Lung (tissue), 12 donors: ENCODE measurements around the gene SLC9A9. TPM values are rescaled to one million over a fixed set of nuclear protein-coding genes. Genes with fewer than 3 reads are reported as not detected.

ENCODE experiments used
- ATAC-seq: fragments of 200-7000 bp; cut with Tn5 transposase; one replicate; pipeline ENCODE4 v1.9.1; 2020; ENCODE audit warnings: moderate number of reproducible peaks; ENCODE audit not compliant: insufficient read depth, low FRiP score
- DNase-seq, 3 donors: peaks; one replicate each; pipeline ENCODE4 v3.0.0-alpha.2; 2013 to 2017
- H3K27ac ChIP-seq, 2 donors: one replicate each; pipeline ENCODE4 v1.5.1; 2013; ENCODE audit warnings: mild to moderate bottlenecking in 2 of 2, moderate library complexity in 2 of 2, control low read depth in 1 of 2, inconsistent platforms in 1 of 2, low read depth in 1 of 2, low read length in 1 of 2
- H3K27me3 ChIP-seq, 3 donors: one replicate each; pipeline ENCODE4 v1.5.1; 2013; ENCODE audit warnings: low read length in 2 of 3; ENCODE audit not compliant: control insufficient read depth in 3 of 3, insufficient read depth in 3 of 3
- H3K36me3 ChIP-seq, 4 donors: one replicate each; pipeline ENCODE4 v1.5.1; 2013; ENCODE audit warnings: low read length in 4 of 4, mild to moderate bottlenecking in 1 of 4, moderate library complexity in 1 of 4; ENCODE audit not compliant: control insufficient read depth in 4 of 4, insufficient read depth in 4 of 4
- H3K4me1 ChIP-seq, 5 donors: one replicate each; pipeline ENCODE4 v1.5.1; 2013; ENCODE audit warnings: low read length in 5 of 5, mild to moderate bottlenecking in 2 of 5, moderate library complexity in 1 of 5; ENCODE audit not compliant: control insufficient read depth in 5 of 5, insufficient read depth in 5 of 5
- H3K4me3 ChIP-seq: one replicate; pipeline ENCODE4 v1.5.1; 2013; ENCODE audit warnings: mild to moderate bottlenecking, control low read depth, moderate library complexity
- H3K9ac ChIP-seq, 2 donors: one replicate each; pipeline ENCODE4 v1.5.1; 2013; ENCODE audit warnings: low read length in 2 of 2, control low read depth in 1 of 2; ENCODE audit not compliant: insufficient read depth in 1 of 2
- H3K9me3 ChIP-seq, 4 donors: one replicate each; pipeline ENCODE4 v1.5.1; 2013; ENCODE audit warnings: low read length in 3 of 4, mild to moderate bottlenecking in 1 of 4, moderate library complexity in 1 of 4; ENCODE audit not compliant: control insufficient read depth in 4 of 4, insufficient read depth in 3 of 4
- CTCF ChIP-seq: IDR thresholded peaks from 2 replicates; pipeline ENCODE4 v1.5.1; 2012; ENCODE audit warnings: mild to moderate bottlenecking; ENCODE audit errors: control extremely low read depth, extremely low read depth
- WGBS, 2 donors: extraction: QIAGEN DNeasy Blood & Tissue Kit; methylation state at CpG; one replicate each; pipeline ENCODE4 v1.1.7; 2013; 5-methylcytosine and 5-hydroxymethylcytosine counted together
- polyA plus RNA-seq, 2 donors: library from polyadenylated mRNA; stranded (reverse); fragments of 200-250 nt; gene quantifications; one replicate each; pipeline ENCODE4 v1.2.1, GENCODE V29; 2013
- total RNA-seq, 2 donors: library from RNA; depleted of rRNA in 1 of 2; stranded (reverse); fragments of >200 nt in 1 of 2; gene quantifications; one replicate each; pipeline ENCODE4 v1.2.1, GENCODE V29; 2014 to 2021
- donor health status: control.
- donor health status: control.
- donor health status: Bipolar disorder and iron deficiency.
- donor health status: healthy.
- donor health status: DM: yes; HTN: yes; CAD: no.

Gene SLC9A9
- total and polyA plus RNA-seq, 4 donors, result 2.2 to 66.3 (median 8.2) TPM

- H3K27ac ChIP-seq, result no peak overlapping the region
- no peak for TF ChIP-seq CTCF
- 93 to 100% methylated on average over 2 of the region's 2 CpGs for WGBS, 2 donors
- DNase-seq, result no peak
- no peak overlapping the region for H3K9ac ChIP-seq
- no peak for ATAC-seq
- peaks cover 0 to 40% (median 9%) of the 10 kb centered on the region in 5 donors for H3K4me1 ChIP-seq
- H3K9me3 ChIP-seq, result no peaks in the 10 kb centered on the region
- H3K4me3 ChIP-seq, result no peak overlapping the region
- H3K36me3 ChIP-seq, result no peaks in the 10 kb centered on the region
- no peaks in the 10 kb centered on the region for H3K27me3 ChIP-seq
These were observed 534.4 kb downstream of the SLC9A9 start for GRCh38 chr3:143313893-143314188.

- DNase-seq, result no peak
- no peaks in the 10 kb centered on the region for H3K9me3 ChIP-seq
- H3K4me3 ChIP-seq, result no peak overlapping the region
- H3K27ac ChIP-seq, result no peak overlapping the region
- H3K36me3 ChIP-seq, result no peaks in the 10 kb centered on the region
- H3K27me3 ChIP-seq, result no peaks in the 10 kb centered on the region
- no peak for ATAC-seq
- no peak for TF ChIP-seq CTCF
- 90 to 95% methylated on average over 6 of the region's 6 CpGs for WGBS, 2 donors
- peaks cover 0 to 35% (median 9%) of the 10 kb centered on the region in 5 donors for H3K4me1 ChIP-seq
- no peak overlapping the region for H3K9ac ChIP-seq
These were observed 535.0 kb downstream of the SLC9A9 start for GRCh38 chr3:143313025-143313892.

- H3K36me3 ChIP-seq, result no peaks in the 10 kb centered on the region
- TF ChIP-seq CTCF, result no peak
- DNase-seq, result no peak
- peaks cover 0 to 36% (median 9%) of the 10 kb centered on the region in 5 donors for H3K4me1 ChIP-seq
- H3K9me3 ChIP-seq, result no peaks in the 10 kb centered on the region
- H3K27ac ChIP-seq, result no peak overlapping the region
- H3K27me3 ChIP-seq, result no peaks in the 10 kb centered on the region
- no peak for ATAC-seq
- WGBS, 2 donors, result 33 to 43% methylated on average over 1 of the region's 1 CpG
- H3K4me3 ChIP-seq, result no peak overlapping the region
- H3K9ac ChIP-seq, result no peak overlapping the region
These were observed 537.2 kb downstream of the SLC9A9 start for GRCh38 chr3:143311096-143311495.
